AG09319 (cell line): ENCODE results near the gene FMN2.

Experiments used
- DNase-seq: peaks from one replicate; pipeline ENCODE4 v3.0.0-alpha.2; 2010; ENCODE audit warnings: low read depth; ENCODE audit errors: extremely low read depth
- CTCF ChIP-seq: IDR thresholded peaks from 2 replicates; pipeline ENCODE4 v1.5.1; 2011; ENCODE audit warnings: low read depth, mild to moderate bottlenecking, inconsistent platforms, low read length, moderate library complexity

Gene FMN2

DNA sequence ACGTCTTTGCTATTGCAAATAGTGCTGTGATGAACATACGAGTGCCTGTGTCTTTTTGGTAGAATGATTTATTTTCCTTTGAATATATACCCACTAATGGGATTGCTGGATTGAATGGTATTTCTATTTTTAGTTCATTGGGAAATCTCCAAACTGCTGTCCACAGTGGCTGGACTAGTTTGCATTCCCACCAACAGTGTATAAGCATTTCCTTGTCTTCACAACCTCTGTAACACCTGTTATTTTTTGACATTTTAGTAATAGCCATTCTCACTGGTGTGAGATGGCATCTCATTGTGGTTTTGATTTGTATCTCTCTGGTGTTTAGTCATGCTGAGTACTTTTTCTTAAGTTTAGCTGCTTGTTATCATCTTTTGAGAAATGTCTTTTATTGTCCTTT, 215.0 kb downstream of the FMN2 start:
- no peak for TF ChIP-seq CTCF
- no peak for DNase-seq

DNA sequence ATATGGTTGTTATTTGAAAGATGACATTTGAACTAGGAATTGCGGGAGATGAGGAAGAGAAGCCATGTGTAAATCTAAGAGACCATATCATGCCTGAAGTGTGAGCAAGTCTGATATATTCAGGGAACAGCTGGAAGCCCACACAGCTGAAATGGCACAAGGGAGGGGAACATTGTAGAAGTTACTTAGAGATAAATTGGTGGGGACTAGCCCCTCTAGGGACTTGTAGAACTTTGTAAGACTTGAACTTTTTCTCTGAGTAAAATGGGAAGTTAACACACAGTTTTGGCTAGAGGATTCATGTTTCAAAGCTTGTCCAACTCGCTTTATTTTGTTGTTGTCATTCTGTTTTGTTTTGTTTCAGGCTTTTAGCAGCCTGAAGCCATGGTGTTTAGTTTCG, 216.4 kb downstream of the FMN2 start:
- no peak for DNase-seq
- no peak for TF ChIP-seq CTCF

- DNase-seq = no peak
- TF ChIP-seq CTCF = no peak
These were observed 218.1 kb downstream of the FMN2 start for GRCh38 chr1:240309769-240310168.

- TF ChIP-seq CTCF = no peak
- DNase-seq = peak; percentile 91
These were observed 218.7 kb downstream of the FMN2 start for GRCh38 chr1:240310226-240310925.

DNA sequence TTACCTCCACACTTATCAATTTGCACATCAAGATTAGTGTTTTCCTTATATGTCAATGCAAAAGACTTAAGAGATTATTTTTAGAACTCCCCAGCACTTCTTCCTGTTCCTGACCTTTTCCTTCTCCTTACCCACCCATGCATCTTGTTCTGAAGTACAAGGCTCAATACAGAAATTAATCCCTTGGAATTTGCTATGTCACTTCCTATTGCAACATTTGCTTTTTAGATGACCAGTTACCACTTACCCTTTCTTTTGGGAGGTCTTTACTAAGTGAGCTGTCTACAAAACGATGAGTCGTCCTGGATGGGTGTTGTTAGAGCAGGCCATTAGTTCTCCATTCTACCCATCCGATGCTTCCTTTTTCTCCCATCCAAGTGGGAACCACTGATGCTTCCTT, 221.2 kb downstream of the FMN2 start:
- no peak for TF ChIP-seq CTCF
- DNase-seq = peak; percentile 77

DNA sequence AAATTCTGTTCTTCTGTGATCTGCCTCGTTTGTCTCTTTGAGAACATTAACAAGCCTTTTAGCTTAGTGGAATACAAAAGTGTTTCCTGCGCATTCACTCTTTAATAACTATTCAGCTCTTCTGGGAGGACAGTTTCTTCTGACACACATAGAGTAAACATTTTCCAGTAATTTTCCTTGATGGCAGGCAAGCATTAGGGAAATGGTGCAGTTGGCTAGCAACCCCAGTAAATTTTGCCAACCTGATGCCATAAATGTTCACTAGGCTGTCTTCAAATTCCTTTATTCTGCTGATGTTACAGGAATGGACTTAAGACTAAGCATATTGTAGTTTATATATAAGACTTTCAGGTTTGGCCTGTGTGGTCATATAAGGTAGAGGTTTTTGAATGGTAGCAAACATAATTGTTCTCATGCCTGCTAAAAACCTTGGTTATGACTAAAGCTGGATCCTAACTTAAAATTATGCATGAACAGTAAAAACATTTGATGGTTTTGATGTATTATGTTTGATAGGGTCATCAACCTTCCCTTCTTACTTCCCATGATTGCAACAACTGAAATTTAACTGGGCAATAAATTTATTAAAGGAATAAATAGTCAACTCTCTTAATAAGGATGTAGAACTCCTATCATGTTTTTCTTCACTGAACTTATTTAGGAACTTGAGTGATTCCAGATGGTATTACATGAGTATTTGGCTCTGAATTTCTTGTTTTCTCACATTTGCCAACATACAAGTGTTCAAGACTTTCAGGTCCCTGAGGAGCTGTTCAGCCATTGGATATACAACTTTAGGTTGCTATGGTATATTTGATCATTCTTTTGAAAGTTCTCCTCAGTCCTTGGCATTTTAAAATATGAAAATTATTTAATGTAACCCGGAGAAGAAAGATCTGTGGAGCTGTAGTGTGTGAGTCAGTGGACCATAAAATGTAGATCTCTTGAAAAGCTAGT, 223.4 kb downstream of the FMN2 start:
- DNase-seq = peak; percentile 60
- TF ChIP-seq CTCF = no peak

DNA sequence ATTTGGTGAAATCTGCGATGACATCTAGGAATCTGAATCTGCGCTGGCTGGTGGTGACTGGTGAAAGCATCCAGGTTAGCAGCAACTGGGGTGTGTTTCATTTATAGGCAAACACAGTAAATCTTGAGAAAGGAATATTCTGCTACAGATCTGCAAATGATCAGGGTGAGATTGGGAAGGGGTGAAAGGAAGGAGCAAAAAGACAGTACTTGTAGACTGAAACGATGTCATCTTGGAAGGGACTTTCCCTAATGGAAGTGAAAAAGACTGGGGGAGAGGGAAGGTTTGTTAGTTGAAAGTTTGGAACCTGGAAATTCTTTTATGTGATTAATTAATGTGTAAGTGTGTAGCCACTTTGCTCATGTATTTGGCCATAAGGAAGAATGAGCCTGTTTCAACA, 228.3 kb downstream of the FMN2 start:
- DNase-seq = no peak

More for the DNA sequence above, 228.3 kb downstream of the FMN2 start:
- TF ChIP-seq CTCF = no peak
